ENCODE results near the gene KLHL10. TPM values are rescaled to one million over a fixed set of nuclear protein-coding genes. Genes with fewer than 3 reads are reported as not detected.

Gene KLHL10
- total and polyA plus RNA-seq, 2 experiments from 2014 or later = 0.43 TPM; not detected in 1

DNA sequence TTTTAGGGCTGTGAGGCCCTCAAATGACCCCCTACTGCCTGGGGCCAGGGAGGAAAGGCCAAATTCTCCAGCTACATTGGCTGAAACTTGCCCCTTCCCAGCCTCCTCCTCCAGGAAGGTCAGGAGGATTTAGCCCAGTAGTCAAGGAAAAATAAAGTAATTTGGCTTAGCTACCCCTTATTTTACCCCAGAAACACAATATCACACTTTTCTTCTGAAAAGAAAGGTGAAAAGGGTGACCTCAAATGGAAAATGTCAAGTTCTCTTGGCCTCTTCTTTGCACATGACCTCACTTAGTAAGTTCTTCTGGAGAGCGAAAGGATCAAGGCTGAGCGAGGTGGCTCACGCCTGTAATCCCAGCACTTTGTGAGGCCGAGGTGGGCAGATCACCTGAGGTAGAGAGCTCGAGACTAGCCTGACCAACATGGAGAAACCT is 43.1 kb upstream of the KLHL10 start:
- 74% methylated on average over 5 of the region's 5 CpGs for WGBS (ENCODE audit: low lambda C conversion rate, missing lambda C conversion rate)
- H3K36me3 ChIP-seq (replicated peaks; ENCODE audit: insufficient read depth, low read depth) = no peaks in the 10 kb centered on the region
- no peak overlapping the region for H3K4me3 ChIP-seq
- peaks cover 36% of the 10 kb centered on the region for H3K4me1 ChIP-seq (ENCODE audit: insufficient read depth)
- no peaks in the 10 kb centered on the region for H3K79me2 ChIP-seq
- no peaks in the 10 kb centered on the region for H4K20me1 ChIP-seq (ENCODE audit: insufficient read depth, poor library complexity, severe bottlenecking)
- H3K9me3 ChIP-seq (ENCODE audit: low read depth) = no peaks in the 10 kb centered on the region
- H3K9me2 ChIP-seq (replicated peaks; ENCODE audit: insufficient read depth) = no peaks in the 10 kb centered on the region
- no peak overlapping the region for H2AFZ ChIP-seq
- peak overlapping the region; percentile 97 for H3K27ac ChIP-seq
- H3K27me3 ChIP-seq = no peaks in the 10 kb centered on the region
- TF ChIP-seq EZH2phosphoT487 (IDR thresholded peaks at IDR 0.05; ENCODE audit: low read depth, severe bottlenecking, unreplicated experiment) = no peak
- TF ChIP-seq EZH2 (IDR thresholded peaks at IDR 0.05; ENCODE audit: borderline replicate concordance) = no peak
- TF ChIP-seq, protein P1, sequence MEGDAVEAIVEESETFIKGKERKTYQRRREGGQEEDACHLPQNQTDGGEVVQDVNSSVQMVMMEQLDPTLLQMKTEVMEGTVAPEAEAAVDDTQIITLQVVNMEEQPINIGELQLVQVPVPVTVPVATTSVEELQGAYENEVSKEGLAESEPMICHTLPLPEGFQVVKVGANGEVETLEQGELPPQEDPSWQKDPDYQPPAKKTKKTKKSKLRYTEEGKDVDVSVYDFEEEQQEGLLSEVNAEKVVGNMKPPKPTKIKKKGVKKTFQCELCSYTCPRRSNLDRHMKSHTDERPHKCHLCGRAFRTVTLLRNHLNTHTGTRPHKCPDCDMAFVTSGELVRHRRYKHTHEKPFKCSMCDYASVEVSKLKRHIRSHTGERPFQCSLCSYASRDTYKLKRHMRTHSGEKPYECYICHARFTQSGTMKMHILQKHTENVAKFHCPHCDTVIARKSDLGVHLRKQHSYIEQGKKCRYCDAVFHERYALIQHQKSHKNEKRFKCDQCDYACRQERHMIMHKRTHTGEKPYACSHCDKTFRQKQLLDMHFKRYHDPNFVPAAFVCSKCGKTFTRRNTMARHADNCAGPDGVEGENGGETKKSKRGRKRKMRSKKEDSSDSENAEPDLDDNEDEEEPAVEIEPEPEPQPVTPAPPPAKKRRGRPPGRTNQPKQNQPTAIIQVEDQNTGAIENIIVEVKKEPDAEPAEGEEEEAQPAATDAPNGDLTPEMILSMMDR (IDR thresholded peaks at IDR 0.05; ENCODE audit: poor library complexity) = no peak
- H3K4me2 ChIP-seq = peak overlapping the region; percentile 9
- no peak for DNase-seq (ENCODE audit: low spot score)

DNA sequence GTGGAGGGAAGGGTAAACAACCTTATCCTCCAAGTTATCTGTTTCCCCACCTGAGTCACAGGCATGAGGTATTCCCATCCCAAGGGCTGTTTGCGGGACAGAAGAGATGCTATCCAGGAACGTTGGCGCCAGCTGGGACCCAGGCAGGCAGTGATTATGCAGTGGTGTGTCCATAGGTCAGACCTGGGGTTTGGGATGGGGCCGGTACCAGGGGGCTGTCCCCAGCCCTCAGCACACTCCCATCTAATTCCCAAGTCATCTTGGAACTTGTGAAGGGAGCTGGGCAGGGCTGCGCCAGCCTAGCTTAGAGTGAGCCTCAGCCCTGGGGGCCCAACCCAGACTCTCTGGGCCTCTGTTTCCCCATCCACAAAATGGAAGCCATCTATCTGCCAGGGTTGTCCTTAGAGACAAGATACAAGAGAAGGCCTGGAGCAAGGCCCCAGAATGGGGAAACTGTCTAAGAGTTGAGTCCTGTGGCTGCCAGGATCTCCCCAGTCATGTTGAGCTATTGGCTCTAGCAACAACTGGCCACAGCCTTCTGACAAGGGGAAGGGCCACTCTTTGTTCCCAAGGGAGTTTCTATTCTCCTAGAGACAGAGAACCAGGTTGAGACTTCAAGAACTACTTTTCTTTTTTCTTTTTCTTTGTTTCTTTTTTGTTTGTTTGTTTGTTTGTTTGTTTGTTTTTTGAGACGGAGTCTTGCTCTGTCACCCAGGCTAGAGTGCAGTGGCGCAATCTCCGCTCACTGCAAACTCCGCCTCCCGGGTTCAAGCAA is 41.3 kb upstream of the KLHL10 start:
- no peak for TF ChIP-seq EZH2phosphoT487 (IDR thresholded peaks at IDR 0.05; ENCODE audit: low read depth, severe bottlenecking, unreplicated experiment)
- TF ChIP-seq, protein P1 (IDR thresholded peaks at IDR 0.05; ENCODE audit: poor library complexity) = no peak
- no peak for TF ChIP-seq EZH2 (IDR thresholded peaks at IDR 0.05; ENCODE audit: borderline replicate concordance)
- H3K79me2 ChIP-seq = no peaks in the 10 kb centered on the region
- 78% methylated on average over 10 of the region's 10 CpGs for WGBS (ENCODE audit: low lambda C conversion rate, missing lambda C conversion rate)

DNA sequence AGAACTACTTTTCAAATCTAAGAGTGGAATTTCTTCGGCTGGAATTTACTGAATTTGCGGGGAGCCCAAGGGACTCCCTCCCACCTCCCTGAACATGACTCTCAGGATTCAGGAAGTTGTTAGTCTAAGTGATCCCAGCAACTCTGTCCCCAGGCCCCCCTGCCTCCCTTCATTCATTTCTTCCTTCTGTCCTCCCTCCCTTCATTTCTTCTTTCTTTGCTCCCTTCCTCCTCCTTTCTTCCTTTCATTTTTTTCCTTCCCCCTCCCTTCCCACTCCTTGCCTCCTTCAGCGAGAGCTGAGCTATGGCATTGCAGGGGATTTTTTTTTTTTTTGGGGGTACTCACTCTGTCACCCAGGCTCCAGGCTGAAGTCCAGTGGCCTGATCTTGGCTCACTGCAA is 40.2 kb upstream of the KLHL10 start:
- DNase-seq (ENCODE audit: low spot score) = peak; percentile 4
- peaks cover 43% of the 10 kb centered on the region for H3K4me1 ChIP-seq (ENCODE audit: insufficient read depth)
- H3K79me2 ChIP-seq = no peaks in the 10 kb centered on the region
- no peak overlapping the region for H3K27ac ChIP-seq
- H4K20me1 ChIP-seq (ENCODE audit: insufficient read depth, poor library complexity, severe bottlenecking) = no peaks in the 10 kb centered on the region
- no peak overlapping the region for H3K4me3 ChIP-seq
- no peaks in the 10 kb centered on the region for H3K36me3 ChIP-seq (replicated peaks; ENCODE audit: insufficient read depth, low read depth)
- no peaks in the 10 kb centered on the region for H3K9me3 ChIP-seq (ENCODE audit: low read depth)
- TF ChIP-seq EZH2phosphoT487 (IDR thresholded peaks at IDR 0.05; ENCODE audit: low read depth, severe bottlenecking, unreplicated experiment) (no peak), EZH2 (IDR thresholded peaks at IDR 0.05; ENCODE audit: borderline replicate concordance) (no peak)
- TF ChIP-seq, protein P1 (IDR thresholded peaks at IDR 0.05; ENCODE audit: poor library complexity) = no peak
- H3K27me3 ChIP-seq = no peaks in the 10 kb centered on the region
- WGBS (ENCODE audit: low lambda C conversion rate, missing lambda C conversion rate) = 82% methylated on average over 3 of the region's 3 CpGs
- no peak overlapping the region for H3K4me2 ChIP-seq
- no peak overlapping the region for H2AFZ ChIP-seq
- no peaks in the 10 kb centered on the region for H3K9me2 ChIP-seq (replicated peaks; ENCODE audit: insufficient read depth)

More for the DNA sequence above, 41.3 kb upstream of the KLHL10 start:
- H3K27ac ChIP-seq = peak overlapping the region; percentile 97
- no peak overlapping the region for H3K4me3 ChIP-seq
- no peaks in the 10 kb centered on the region for H3K9me2 ChIP-seq (replicated peaks; ENCODE audit: insufficient read depth)
- H3K9me3 ChIP-seq (ENCODE audit: low read depth) = no peaks in the 10 kb centered on the region
- no peaks in the 10 kb centered on the region for H4K20me1 ChIP-seq (ENCODE audit: insufficient read depth, poor library complexity, severe bottlenecking)
- H2AFZ ChIP-seq = no peak overlapping the region
- H3K27me3 ChIP-seq = no peaks in the 10 kb centered on the region
- no peak overlapping the region for H3K4me2 ChIP-seq
- peaks cover 49% of the 10 kb centered on the region for H3K4me1 ChIP-seq (ENCODE audit: insufficient read depth)
- no peaks in the 10 kb centered on the region for H3K36me3 ChIP-seq (replicated peaks; ENCODE audit: insufficient read depth, low read depth)
- DNase-seq (ENCODE audit: low spot score) = peak; percentile 73
